ENCODE results near the gene TAAR9. TPM values are rescaled to one million over a fixed set of nuclear protein-coding genes. Genes with fewer than 3 reads are reported as not detected.

TAAR9 gene
- total and polyA plus RNA-seq, 2 experiments from 2014 or later, result not detected

DNA sequence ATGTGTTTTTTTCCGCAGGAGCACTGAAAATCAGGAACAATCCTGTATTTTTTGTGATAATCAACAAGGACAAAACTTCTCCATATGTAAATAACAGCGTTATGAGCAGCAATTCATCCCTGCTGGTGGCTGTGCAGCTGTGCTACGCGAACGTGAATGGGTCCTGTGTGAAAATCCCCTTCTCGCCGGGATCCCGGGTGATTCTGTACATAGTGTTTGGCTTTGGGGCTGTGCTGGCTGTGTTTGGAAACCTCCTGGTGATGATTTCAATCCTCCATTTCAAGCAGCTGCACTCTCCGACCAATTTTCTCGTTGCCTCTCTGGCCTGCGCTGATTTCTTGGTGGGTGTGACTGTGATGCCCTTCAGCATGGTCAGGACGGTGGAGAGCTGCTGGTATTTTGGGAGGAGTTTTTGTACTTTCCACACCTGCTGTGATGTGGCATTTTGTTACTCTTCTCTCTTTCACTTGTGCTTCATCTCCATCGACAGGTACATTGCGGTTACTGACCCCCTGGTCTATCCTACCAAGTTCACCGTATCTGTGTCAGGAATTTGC lies 32.2 kb downstream of the TAAR9 start, which contains the start of gene TAAR6:
TAAR6 (plus strand) TSS at position 102 of the 557 bp plus-strand sequence; CDS start at position 102, 0 bp downstream.
- no peak for DNase-seq (ENCODE audit: low read depth in 1 of 2, low spot score in 1 of 2)

DNA sequence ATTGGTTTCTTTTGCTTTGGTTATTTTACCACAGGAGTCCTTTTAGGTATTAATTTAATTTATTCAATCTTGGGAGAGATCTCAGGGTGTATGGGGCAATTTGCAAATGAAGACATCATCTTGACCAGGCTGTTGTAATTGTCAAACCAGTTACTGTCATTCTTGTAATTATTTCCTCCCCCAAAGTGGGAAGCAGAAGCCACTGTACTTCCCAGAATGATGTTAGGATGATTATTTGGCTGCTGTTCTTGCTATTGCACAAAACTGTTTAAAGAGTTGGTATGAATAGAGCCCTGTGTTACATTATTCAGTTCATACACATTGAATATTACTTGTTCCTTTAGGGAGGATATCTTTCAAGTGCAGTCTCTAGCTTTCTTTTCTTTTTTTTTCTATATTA lies 33.7 kb downstream of the TAAR9 start:
- H3K27ac ChIP-seq, result no peak overlapping the region
- H3K9me3 ChIP-seq (ENCODE audit: low read depth), result no peaks in the 10 kb centered on the region
- no peak overlapping the region for H3K4me3 ChIP-seq
- TF ChIP-seq, protein P1, sequence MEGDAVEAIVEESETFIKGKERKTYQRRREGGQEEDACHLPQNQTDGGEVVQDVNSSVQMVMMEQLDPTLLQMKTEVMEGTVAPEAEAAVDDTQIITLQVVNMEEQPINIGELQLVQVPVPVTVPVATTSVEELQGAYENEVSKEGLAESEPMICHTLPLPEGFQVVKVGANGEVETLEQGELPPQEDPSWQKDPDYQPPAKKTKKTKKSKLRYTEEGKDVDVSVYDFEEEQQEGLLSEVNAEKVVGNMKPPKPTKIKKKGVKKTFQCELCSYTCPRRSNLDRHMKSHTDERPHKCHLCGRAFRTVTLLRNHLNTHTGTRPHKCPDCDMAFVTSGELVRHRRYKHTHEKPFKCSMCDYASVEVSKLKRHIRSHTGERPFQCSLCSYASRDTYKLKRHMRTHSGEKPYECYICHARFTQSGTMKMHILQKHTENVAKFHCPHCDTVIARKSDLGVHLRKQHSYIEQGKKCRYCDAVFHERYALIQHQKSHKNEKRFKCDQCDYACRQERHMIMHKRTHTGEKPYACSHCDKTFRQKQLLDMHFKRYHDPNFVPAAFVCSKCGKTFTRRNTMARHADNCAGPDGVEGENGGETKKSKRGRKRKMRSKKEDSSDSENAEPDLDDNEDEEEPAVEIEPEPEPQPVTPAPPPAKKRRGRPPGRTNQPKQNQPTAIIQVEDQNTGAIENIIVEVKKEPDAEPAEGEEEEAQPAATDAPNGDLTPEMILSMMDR (IDR thresholded peaks at IDR 0.05; ENCODE audit: low read depth, low read length), result no peak
- no peaks in the 10 kb centered on the region for H3K36me3 ChIP-seq
- no peak for DNase-seq (ENCODE audit: low read depth in 1 of 2, low spot score in 1 of 2)
- H3K4me1 ChIP-seq (ENCODE audit: low read depth), result no peaks in the 10 kb centered on the region
- H3K27me3 ChIP-seq, result no peaks in the 10 kb centered on the region

More for the DNA sequence above, 32.2 kb downstream of the TAAR9 start, which contains the start of gene TAAR6:
- Histone ChIP-seq H3K27me3 (no peaks in the 10 kb centered on the region), H3K4me1 (ENCODE audit: low read depth) (no peaks in the 10 kb centered on the region), H3K9me3 (ENCODE audit: low read depth) (no peaks in the 10 kb centered on the region), H3K4me3 (no peak within 1 kb of the TSS), H3K27ac (no peak within 1 kb of the TSS), H3K36me3 (no peaks in the 10 kb centered on the region)
- TF ChIP-seq, protein P1 (IDR thresholded peaks at IDR 0.05; ENCODE audit: low read depth, low read length), result no peak

DNA sequence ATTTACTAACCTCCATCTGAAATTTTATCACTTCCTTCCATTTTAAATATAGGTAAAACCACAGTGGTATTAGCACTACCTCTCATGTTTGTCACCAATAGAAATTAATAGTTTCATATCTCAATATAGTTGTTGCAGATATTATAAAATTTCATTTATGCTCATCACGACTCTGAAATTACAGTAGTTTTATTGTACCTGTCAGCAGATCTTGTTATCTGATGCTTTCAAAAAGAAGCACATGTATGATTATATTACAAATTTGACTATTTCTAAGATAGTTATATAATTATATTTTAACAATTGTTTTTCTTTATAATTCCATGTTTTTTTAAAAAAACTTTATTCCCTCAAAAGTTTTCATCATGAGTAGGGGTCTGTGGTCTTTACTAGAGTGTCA lies 46.6 kb downstream of the TAAR9 start:
- Histone ChIP-seq H3K4me3 (no peak overlapping the region), H3K27me3 (no peaks in the 10 kb centered on the region), H3K4me1 (ENCODE audit: low read depth) (no peaks in the 10 kb centered on the region), H3K9me3 (ENCODE audit: low read depth) (no peaks in the 10 kb centered on the region), H3K27ac (no peak overlapping the region), H3K36me3 (no peaks in the 10 kb centered on the region)
- TF ChIP-seq, protein P1 (IDR thresholded peaks at IDR 0.05; ENCODE audit: low read depth, low read length), result no peak
- no peak for DNase-seq (ENCODE audit: low read depth in 1 of 2, low spot score in 1 of 2)

DNA sequence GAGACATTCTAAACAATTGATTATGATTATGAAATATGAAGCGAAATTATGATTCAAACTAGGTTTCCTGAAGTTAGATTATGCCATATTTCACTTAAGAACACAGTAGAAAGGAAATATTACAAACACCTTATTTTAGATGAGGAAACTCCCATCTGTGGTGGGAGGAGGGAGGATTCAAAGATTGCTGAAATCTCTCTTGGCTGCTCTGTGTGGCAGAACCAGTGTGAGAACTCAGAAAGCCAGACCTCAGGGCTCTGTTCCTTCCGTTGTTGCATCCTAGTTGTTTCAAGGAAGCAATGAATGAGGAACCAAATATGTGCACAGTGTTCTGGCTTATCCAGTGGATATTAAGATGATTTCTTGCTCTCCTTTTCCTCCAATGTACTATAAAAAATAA lies 49.3 kb downstream of the TAAR9 start:
- Histone ChIP-seq H3K9me3 (ENCODE audit: low read depth) (no peaks in the 10 kb centered on the region), H3K27ac (no peak overlapping the region), H3K36me3 (no peaks in the 10 kb centered on the region), H3K4me3 (no peak overlapping the region), H3K4me1 (ENCODE audit: low read depth) (no peaks in the 10 kb centered on the region), H3K27me3 (no peaks in the 10 kb centered on the region)
- DNase-seq (ENCODE audit: low read depth in 1 of 2, low spot score in 1 of 2), result no peak
- TF ChIP-seq, protein P1 (IDR thresholded peaks at IDR 0.05; ENCODE audit: low read depth, low read length), result no peak

Other genes starting within 250 kb of the TAAR9 start
- gene MOXD1, start 136.8 kb upstream of the TAAR9 start, total RNA-seq, result 19.0 and 30.6 TPM in 2 replicates
- 20.8 and 47.4 TPM in 2 replicates for gene MOXD1, start 136.8 kb upstream of the TAAR9 start, polyA plus RNA-seq
- gene STX7, start 25.2 kb upstream of the TAAR9 start, total RNA-seq, result 25.3 and 37.2 TPM in 2 replicates
- gene STX7, start 25.2 kb upstream of the TAAR9 start, polyA plus RNA-seq, result 28.6 and 44.9 TPM in 2 replicates
- not detected in 2 replicates for gene TAAR8, start 14.4 kb downstream of the TAAR9 start, total RNA-seq
- not detected in 2 replicates for gene TAAR8, start 14.4 kb downstream of the TAAR9 start, polyA plus RNA-seq
- not detected in 2 replicates for gene TAAR6, start 32.0 kb downstream of the TAAR9 start, total RNA-seq
- gene TAAR6, start 32.0 kb downstream of the TAAR9 start, polyA plus RNA-seq, result not detected in 2 replicates
- gene TAAR5, start 51.5 kb downstream of the TAAR9 start, total RNA-seq, result not detected in 2 replicates
- not detected in 2 replicates for gene TAAR5, start 51.5 kb downstream of the TAAR9 start, polyA plus RNA-seq
- gene TAAR2, start 86.0 kb downstream of the TAAR9 start, total RNA-seq, result not detected in 2 replicates
- gene TAAR2, start 86.0 kb downstream of the TAAR9 start, polyA plus RNA-seq, result not detected in 2 replicates
- not detected in 2 replicates for gene TAAR1, start 120.9 kb downstream of the TAAR9 start, total RNA-seq
- not detected in 2 replicates for gene TAAR1, start 120.9 kb downstream of the TAAR9 start, polyA plus RNA-seq
- not detected in 2 replicates for gene VNN1, start 175.8 kb downstream of the TAAR9 start, total RNA-seq
- not detected in 2 replicates for gene VNN1, start 175.8 kb downstream of the TAAR9 start, polyA plus RNA-seq
- gene VNN2, start 219.6 kb downstream of the TAAR9 start, total RNA-seq, result not detected in 2 replicates
- not detected in 2 replicates for gene VNN2, start 219.6 kb downstream of the TAAR9 start, polyA plus RNA-seq

Data from cardiac muscle cell (in vitro differentiated cells and primary cell).